ENCODE results near the gene GBP2.
"Not testable (repeated sequence)": the region's sequence is repeated elsewhere in the genome, so short reads cannot be mapped to it uniquely, and the experiment has no call there.

GBP2 gene

GRCh38 chr1:89125240-89125912, 538 bp downstream of the GBP2 start:
- DNase-seq: no peak

- no peak for DNase-seq
Observed at GRCh38 chr1:89121641-89122040, 4.3 kb downstream of the GBP2 start.

GRCh38 chr1:89114662-89115061, 11.3 kb downstream of the GBP2 start:
- DNase-seq: no peak

- no peak for DNase-seq
Observed at GRCh38 chr1:89112871-89113613, 12.9 kb downstream of the GBP2 start.

GRCh38 chr1:89104687-89105086, 21.2 kb downstream of the GBP2 start:
- DNase-seq: no peak

- no peak for DNase-seq
Observed at GRCh38 chr1:89104147-89104546, 21.8 kb downstream of the GBP2 start.

- no peak for DNase-seq
Observed at GRCh38 chr1:89102021-89102420, 23.9 kb downstream of the GBP2 start.

GRCh38 chr1:89100412-89100811, 25.5 kb downstream of the GBP2 start:
- DNase-seq: no peak

GRCh38 chr1:89098857-89099256, 27.1 kb downstream of the GBP2 start:
- DNase-seq: no peak

GRCh38 chr1:89095737-89096136, 30.2 kb downstream of the GBP2 start:
- DNase-seq: no peak

- DNase-seq: no peak
Observed at GRCh38 chr1:89089962-89090361, 36.0 kb downstream of the GBP2 start.

GRCh38 chr1:89088572-89088971, 37.3 kb downstream of the GBP2 start:
- DNase-seq: no peak

GRCh38 chr1:89087241-89087640, 38.7 kb downstream of the GBP2 start:
- DNase-seq: no peak

GRCh38 chr1:89085781-89086180, 40.1 kb downstream of the GBP2 start:
- DNase-seq: no peak

GRCh38 chr1:89081005-89081404, 44.9 kb downstream of the GBP2 start:
- no peak for DNase-seq

GRCh38 chr1:89080068-89080467, 45.8 kb downstream of the GBP2 start:
- not testable (repeated sequence) for DNase-seq

GRCh38 chr1:89072466-89073065, 53.3 kb downstream of the GBP2 start:
- DNase-seq: not testable (repeated sequence)

GRCh38 chr1:89070509-89070908, 55.4 kb downstream of the GBP2 start:
- no peak for DNase-seq

GRCh38 chr1:89069951-89070350, 56.0 kb downstream of the GBP2 start:
- no peak for DNase-seq

GRCh38 chr1:89068291-89068690, 57.6 kb downstream of the GBP2 start:
- no peak for DNase-seq

- no peak for DNase-seq
Observed at GRCh38 chr1:89065079-89065868, 60.6 kb downstream of the GBP2 start, which contains the start of gene GBP1. GBP1 (minus strand) TSS chr1:89065208; CDS start chr1:89063234, 1,974 bp downstream.

- DNase-seq: no peak
Observed at GRCh38 chr1:89064632-89065031, 61.3 kb downstream of the GBP2 start.

GRCh38 chr1:89063094-89063493, 62.8 kb downstream of the GBP2 start:
- no peak for DNase-seq
